ENCODE results near the gene ARHGAP42.

The ARHGAP42 gene

DNA sequence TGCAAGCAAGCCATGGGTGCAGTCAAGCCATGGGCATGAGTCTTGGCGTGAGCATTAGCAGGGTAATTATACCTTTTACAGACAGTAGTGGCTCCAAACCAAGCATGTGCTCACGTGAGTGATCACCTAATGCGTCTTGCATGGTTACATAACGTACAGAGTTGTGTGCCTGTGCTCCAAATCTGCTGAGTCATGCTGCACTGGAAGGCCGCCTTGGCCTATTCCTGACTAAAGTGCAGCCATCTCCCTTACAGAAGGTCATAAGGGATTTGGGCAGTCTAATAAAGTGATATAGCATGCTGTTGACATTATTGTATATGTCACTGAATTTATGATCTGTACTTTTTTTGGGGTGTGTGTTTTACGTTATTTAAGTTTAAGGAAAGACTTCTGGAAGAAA, 102.4 kb downstream of the ARHGAP42 start:
- H3K9ac ChIP-seq (ENCODE audit: low read length), result no peak overlapping the region

DNA sequence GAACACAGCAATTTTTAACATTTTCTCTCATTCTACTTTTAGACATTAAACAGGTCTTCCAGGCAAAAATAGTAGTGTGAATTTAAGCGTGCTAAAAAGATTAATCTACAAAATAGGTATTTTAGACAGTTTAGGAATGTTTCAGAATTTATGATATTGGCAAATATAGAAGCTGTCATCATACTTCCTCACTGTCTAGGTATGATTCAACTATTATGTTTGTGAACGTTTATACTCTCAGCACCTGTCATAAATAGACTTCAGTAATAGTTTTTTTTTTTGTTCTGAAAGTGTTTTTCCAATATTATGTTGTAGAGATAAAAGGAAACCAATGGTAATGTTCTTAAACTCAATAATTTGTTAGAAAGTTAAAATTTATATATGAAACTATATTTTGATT, 103.0 kb downstream of the ARHGAP42 start:
- Histone ChIP-seq H3K27me3 (ENCODE audit: insufficient read depth, low read length) (no peaks in the 10 kb centered on the region), H4K20me1 (ENCODE audit: insufficient read depth, low read length) (no peaks in the 10 kb centered on the region), H3K9me2 (ENCODE audit: low read depth, low read length) (no peaks in the 10 kb centered on the region), H3K4me3 (ENCODE audit: low read depth, low read length, poor library complexity, severe bottlenecking) (no peak overlapping the region), H3K36me3 (ENCODE audit: insufficient read depth, low read length) (no peaks in the 10 kb centered on the region), H3F3A (ENCODE audit: insufficient read depth, low read length) (no peaks in the 10 kb centered on the region), H3K27ac (ENCODE audit: low read depth, low read length, poor library complexity, severe bottlenecking) (no peak overlapping the region), H3K9ac (ENCODE audit: low read length) (no peak overlapping the region), H3K4me2 (ENCODE audit: low read length) (no peak overlapping the region), H2AFZ (ENCODE audit: low read length) (no peak overlapping the region), H3K9me3 (ENCODE audit: low read length) (no peaks in the 10 kb centered on the region), H3K4me1 (ENCODE audit: insufficient read depth, low read length, severe bottlenecking) (no peaks in the 10 kb centered on the region), H3K79me2 (ENCODE audit: insufficient read depth, low read length) (no peaks in the 10 kb centered on the region)
- TF ChIP-seq, protein P1, sequence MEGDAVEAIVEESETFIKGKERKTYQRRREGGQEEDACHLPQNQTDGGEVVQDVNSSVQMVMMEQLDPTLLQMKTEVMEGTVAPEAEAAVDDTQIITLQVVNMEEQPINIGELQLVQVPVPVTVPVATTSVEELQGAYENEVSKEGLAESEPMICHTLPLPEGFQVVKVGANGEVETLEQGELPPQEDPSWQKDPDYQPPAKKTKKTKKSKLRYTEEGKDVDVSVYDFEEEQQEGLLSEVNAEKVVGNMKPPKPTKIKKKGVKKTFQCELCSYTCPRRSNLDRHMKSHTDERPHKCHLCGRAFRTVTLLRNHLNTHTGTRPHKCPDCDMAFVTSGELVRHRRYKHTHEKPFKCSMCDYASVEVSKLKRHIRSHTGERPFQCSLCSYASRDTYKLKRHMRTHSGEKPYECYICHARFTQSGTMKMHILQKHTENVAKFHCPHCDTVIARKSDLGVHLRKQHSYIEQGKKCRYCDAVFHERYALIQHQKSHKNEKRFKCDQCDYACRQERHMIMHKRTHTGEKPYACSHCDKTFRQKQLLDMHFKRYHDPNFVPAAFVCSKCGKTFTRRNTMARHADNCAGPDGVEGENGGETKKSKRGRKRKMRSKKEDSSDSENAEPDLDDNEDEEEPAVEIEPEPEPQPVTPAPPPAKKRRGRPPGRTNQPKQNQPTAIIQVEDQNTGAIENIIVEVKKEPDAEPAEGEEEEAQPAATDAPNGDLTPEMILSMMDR (IDR thresholded peaks at IDR 0.05; ENCODE audit: low read length), result no peak
- no peak for TF ChIP-seq EZH2 (IDR thresholded peaks at IDR 0.05; ENCODE audit: borderline replicate concordance, low read length)

More for the DNA sequence above, 102.4 kb downstream of the ARHGAP42 start:
- Histone ChIP-seq H3K9me2 (ENCODE audit: low read depth, low read length) (no peaks in the 10 kb centered on the region), H3K4me3 (ENCODE audit: low read depth, low read length, poor library complexity, severe bottlenecking) (no peak overlapping the region), H3K79me2 (ENCODE audit: insufficient read depth, low read length) (no peaks in the 10 kb centered on the region), H4K20me1 (ENCODE audit: insufficient read depth, low read length) (no peaks in the 10 kb centered on the region), H3F3A (ENCODE audit: insufficient read depth, low read length) (no peaks in the 10 kb centered on the region), H3K4me2 (ENCODE audit: low read length) (no peak overlapping the region), H3K9me3 (ENCODE audit: low read length) (no peaks in the 10 kb centered on the region), H3K36me3 (ENCODE audit: insufficient read depth, low read length) (no peaks in the 10 kb centered on the region), H3K27me3 (ENCODE audit: insufficient read depth, low read length) (no peaks in the 10 kb centered on the region), H3K4me1 (ENCODE audit: insufficient read depth, low read length, severe bottlenecking) (no peaks in the 10 kb centered on the region), H3K27ac (ENCODE audit: low read depth, low read length, poor library complexity, severe bottlenecking) (no peak overlapping the region), H2AFZ (ENCODE audit: low read length) (no peak overlapping the region)
- TF ChIP-seq, protein P1 (IDR thresholded peaks at IDR 0.05; ENCODE audit: low read length), result no peak
- TF ChIP-seq EZH2 (IDR thresholded peaks at IDR 0.05; ENCODE audit: borderline replicate concordance, low read length), result no peak

DNA sequence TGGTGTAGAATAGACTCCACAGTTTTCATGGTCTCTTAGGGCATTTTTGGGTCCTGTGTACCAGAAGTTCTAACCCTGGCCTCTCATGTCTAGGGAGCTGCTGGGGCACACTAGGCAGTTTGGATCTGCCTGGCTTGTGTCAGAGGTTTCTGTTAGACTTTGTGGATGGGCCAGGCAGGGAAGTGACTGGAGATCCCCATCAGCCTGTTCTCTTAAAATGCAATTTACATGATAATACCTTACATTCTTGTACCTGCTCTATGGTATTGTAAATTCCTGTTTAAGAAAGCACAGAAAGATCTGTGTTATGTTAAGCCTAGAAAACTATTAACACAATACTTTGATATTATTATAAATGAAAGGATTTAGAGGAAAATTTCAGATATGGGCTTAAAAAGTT, 104.0 kb downstream of the ARHGAP42 start:
- Histone ChIP-seq H4K20me1 (ENCODE audit: insufficient read depth, low read length) (no peaks in the 10 kb centered on the region), H3K9ac (ENCODE audit: low read length) (no peak overlapping the region), H3K36me3 (ENCODE audit: insufficient read depth, low read length) (no peaks in the 10 kb centered on the region), H3K27me3 (ENCODE audit: insufficient read depth, low read length) (no peaks in the 10 kb centered on the region), H3F3A (ENCODE audit: insufficient read depth, low read length) (no peaks in the 10 kb centered on the region), H3K27ac (ENCODE audit: low read depth, low read length, poor library complexity, severe bottlenecking) (no peak overlapping the region), H3K9me3 (ENCODE audit: low read length) (no peaks in the 10 kb centered on the region), H3K4me1 (ENCODE audit: insufficient read depth, low read length, severe bottlenecking) (no peaks in the 10 kb centered on the region), H3K9me2 (ENCODE audit: low read depth, low read length) (no peaks in the 10 kb centered on the region), H3K79me2 (ENCODE audit: insufficient read depth, low read length) (no peaks in the 10 kb centered on the region), H3K4me2 (ENCODE audit: low read length) (no peak overlapping the region), H2AFZ (ENCODE audit: low read length) (no peak overlapping the region), H3K4me3 (ENCODE audit: low read depth, low read length, poor library complexity, severe bottlenecking) (no peak overlapping the region)
- TF ChIP-seq, protein P1 (IDR thresholded peaks at IDR 0.05; ENCODE audit: low read length), result no peak
- no peak for TF ChIP-seq EZH2 (IDR thresholded peaks at IDR 0.05; ENCODE audit: borderline replicate concordance, low read length)

Measured in OCI-LY1 (cell line).